Keratinocyte (primary cell): ENCODE results near the gene SPEF1.

Experiments used
- EZH2 ChIP-seq: IDR thresholded peaks from one replicate; pipeline ENCODE4 v1.6.1; 2012; ENCODE audit warnings: inconsistent platforms, mild to moderate bottlenecking, low read length, moderate library complexity
- TF ChIP-seq, protein P1 (sequence below), 3 experiments: IDR thresholded peaks in 1 of 3; conservative IDR thresholded peaks in 1 of 3; optimal IDR thresholded peaks in 1 of 3; 2 replicates in 2 of 3; 3 replicates in 1 of 3; pipeline versions ENCODE3 to v1.5.1; 2011; ENCODE audit warnings: low read length in 3 of 3, mild to moderate bottlenecking in 3 of 3, moderate library complexity in 2 of 3, control low read depth in 1 of 3, inconsistent platforms in 1 of 3; ENCODE audit not compliant: insufficient read depth in 2 of 3; ENCODE audit errors: extremely low read depth in 1 of 3

DNA sequence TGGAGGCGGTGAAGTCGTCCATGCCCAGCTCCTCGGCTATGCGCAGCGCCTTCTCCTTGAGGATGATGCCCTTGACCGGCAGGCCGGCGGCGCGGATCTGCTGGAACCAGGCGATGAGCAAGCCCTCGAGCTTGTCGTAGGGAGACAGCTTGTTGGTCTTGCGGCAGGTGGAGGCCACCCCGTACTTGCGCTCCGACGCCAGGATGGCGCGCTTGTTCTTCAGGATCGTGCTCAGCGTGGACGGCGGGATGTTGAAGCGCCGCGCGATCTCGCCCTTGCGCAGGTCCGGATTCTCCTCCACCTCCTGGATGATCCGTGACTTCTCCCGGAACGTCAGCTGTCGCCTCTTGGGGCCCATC, 4.9 kb upstream of the SPEF1 start:
- TF ChIP-seq, protein P1, sequence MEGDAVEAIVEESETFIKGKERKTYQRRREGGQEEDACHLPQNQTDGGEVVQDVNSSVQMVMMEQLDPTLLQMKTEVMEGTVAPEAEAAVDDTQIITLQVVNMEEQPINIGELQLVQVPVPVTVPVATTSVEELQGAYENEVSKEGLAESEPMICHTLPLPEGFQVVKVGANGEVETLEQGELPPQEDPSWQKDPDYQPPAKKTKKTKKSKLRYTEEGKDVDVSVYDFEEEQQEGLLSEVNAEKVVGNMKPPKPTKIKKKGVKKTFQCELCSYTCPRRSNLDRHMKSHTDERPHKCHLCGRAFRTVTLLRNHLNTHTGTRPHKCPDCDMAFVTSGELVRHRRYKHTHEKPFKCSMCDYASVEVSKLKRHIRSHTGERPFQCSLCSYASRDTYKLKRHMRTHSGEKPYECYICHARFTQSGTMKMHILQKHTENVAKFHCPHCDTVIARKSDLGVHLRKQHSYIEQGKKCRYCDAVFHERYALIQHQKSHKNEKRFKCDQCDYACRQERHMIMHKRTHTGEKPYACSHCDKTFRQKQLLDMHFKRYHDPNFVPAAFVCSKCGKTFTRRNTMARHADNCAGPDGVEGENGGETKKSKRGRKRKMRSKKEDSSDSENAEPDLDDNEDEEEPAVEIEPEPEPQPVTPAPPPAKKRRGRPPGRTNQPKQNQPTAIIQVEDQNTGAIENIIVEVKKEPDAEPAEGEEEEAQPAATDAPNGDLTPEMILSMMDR (optimal IDR thresholded peaks at IDR 0.05 in 1 of 3, IDR thresholded peaks at IDR 0.05 in 1 of 3, conservative IDR thresholded peaks at IDR 0.05 in 1 of 3; ENCODE audit: extremely low read depth in 1 of 3, insufficient read depth in 2 of 3, low read length in 3 of 3), result peak in 1 of 3 experiments; percentile 7
- TF ChIP-seq EZH2, result no peak
